GM23248 (cell line): ENCODE data around the gene STAM2.
"Not testable (repeated sequence)": the region's sequence is repeated elsewhere in the genome, so short reads cannot be mapped to it uniquely, and the experiment has no call there.

Source experiments
- EZH2 ChIP-seq: fragments of 200-600 bp; sonication (generic); IDR thresholded peaks from 2 replicates; pipeline ENCODE4 v1.6.1; 2018; ENCODE audit warnings: antibody characterized with exemption, mild to moderate bottlenecking; ENCODE audit not compliant: insufficient read depth, poor library complexity, severe bottlenecking
- EZH2phosphoT487 ChIP-seq: fragments of 200-600 bp; sonication (generic); IDR thresholded peaks from 2 replicates; pipeline ENCODE4 v1.6.1; 2018; ENCODE audit warnings: antibody characterized with exemption, moderate library complexity, mild to moderate bottlenecking, low read depth; ENCODE audit not compliant: insufficient read depth

GRCh38 chr2:152169158-152169557 lies 6.4 kb downstream of the STAM2 start:
- not testable (repeated sequence) for TF ChIP-seq EZH2, EZH2phosphoT487
